ENCODE results near the gene KIF15.

- TF ChIP-seq CTCF (IDR thresholded peaks at IDR 0.05 in 4 of 5, conservative IDR thresholded peaks at IDR 0.05 in 1 of 5) (no peak), POLR2A (IDR thresholded peaks at IDR 0.05) (no peak)
Measured at GRCh38 chr3:44762690-44763089, 1.1 kb downstream of the KIF15 start.

Data from gastrocnemius medialis (tissue), 4 donors.